Osteoblast (primary cell): Measurements from ENCODE around the gene CSTPP1. TPM values are rescaled to one million over a fixed set of nuclear protein-coding genes. Genes with fewer than 3 reads are reported as not detected.
"Not testable (repeated sequence)": the region's sequence is repeated elsewhere in the genome, so short reads cannot be mapped to it uniquely, and the experiment has no call there.

Source experiments
- DNase-seq: peaks from one replicate; pipeline ENCODE4 v3.0.0; 2011; ENCODE audit warnings: low spot score, mixed read lengths; ENCODE audit not compliant: insufficient read length; ENCODE audit errors: missing footprints
- H2AFZ ChIP-seq: 2 replicates; pipeline ENCODE4 v1.6.0; 2011; ENCODE audit warnings: mild to moderate bottlenecking, low read length
- H3K27ac ChIP-seq: 2 replicates; pipeline ENCODE4 v1.5.1; 2011; ENCODE audit warnings: mild to moderate bottlenecking, low read depth, low read length, moderate library complexity
- H3K27me3 ChIP-seq: 2 replicates; pipeline ENCODE4 v1.6.0; 2012; ENCODE audit warnings: mild to moderate bottlenecking, control low read depth, inconsistent platforms, low read length, moderate library complexity; ENCODE audit not compliant: insufficient read depth
- H3K36me3 ChIP-seq: 2 replicates; pipeline ENCODE4 v1.5.1; 2011; ENCODE audit warnings: mild to moderate bottlenecking, low read length, control low read depth, moderate library complexity; ENCODE audit not compliant: insufficient read depth
- H3K4me1 ChIP-seq: 2 replicates; pipeline ENCODE4 v1.5.1; 2011; ENCODE audit warnings: mild to moderate bottlenecking, low read length, control low read depth, moderate library complexity; ENCODE audit not compliant: insufficient read depth
- H3K4me2 ChIP-seq: 2 replicates; pipeline ENCODE4 v1.6.0; 2011; ENCODE audit warnings: mild to moderate bottlenecking, low read length; ENCODE audit not compliant: insufficient read depth
- H3K4me3 ChIP-seq: fragments of 200-600 bp; sonication (generic); 3 replicates; pipeline ENCODE4 v1.5.1; 2012; ENCODE audit warnings: mild to moderate bottlenecking, low read length, inconsistent platforms; ENCODE audit not compliant: insufficient read depth
- H3K79me2 ChIP-seq: 2 replicates; pipeline ENCODE4 v1.6.0; 2012; ENCODE audit warnings: mild to moderate bottlenecking, low read length, control low read depth, inconsistent platforms; ENCODE audit not compliant: insufficient read depth
- H3K9me3 ChIP-seq: 2 replicates; pipeline ENCODE4 v1.5.1; 2011; ENCODE audit warnings: low read depth, low read length, control low read depth
- H4K20me1 ChIP-seq: 2 replicates; pipeline ENCODE4 v1.6.0; 2012; ENCODE audit warnings: mild to moderate bottlenecking, low read length, control low read depth; ENCODE audit not compliant: insufficient read depth
- small RNA-seq: library from RNA; depleted of rRNA; stranded (forward); fragments of <200 nt; gene quantifications from one replicate; pipeline ENCODE3, GENCODE V24; 2012
- total RNA-seq: library from RNA; depleted of rRNA; stranded (reverse); fragments of >200 nt; gene quantifications from 2 replicates; pipeline ENCODE4 v1.2.3, GENCODE V29; 2012
- TF ChIP-seq, protein P1 (sequence below): IDR thresholded peaks from 2 replicates; pipeline ENCODE4 v1.5.1; 2011; ENCODE audit warnings: mild to moderate bottlenecking, low read depth, low read length, moderate library complexity; ENCODE audit errors: extremely low read depth

The CSTPP1 gene
- total RNA-seq, 1 donor = 27.1 TPM

DNA sequence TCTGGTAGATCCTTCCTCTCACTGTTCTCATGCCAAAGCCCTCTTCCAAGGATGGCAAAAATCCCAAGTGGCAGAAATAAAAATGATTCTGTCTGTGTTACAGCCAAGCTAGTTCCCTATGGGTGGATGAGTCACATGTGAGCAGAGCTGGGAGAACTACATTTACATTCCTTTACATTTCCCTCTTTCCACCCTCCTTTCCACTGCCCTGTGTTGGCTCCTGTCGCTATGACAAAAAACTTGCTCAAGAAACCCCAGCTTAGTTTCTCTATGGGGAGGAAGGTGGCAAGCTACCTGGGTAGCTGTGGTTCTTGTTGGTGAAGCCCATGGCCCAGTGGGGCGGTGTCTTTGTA lies 268.1 kb downstream of the CSTPP1 start:
- Histone ChIP-seq H3K79me2 (no peaks in the 10 kb centered on the region), H3K27ac (peak overlapping the region; percentile 34), H3K27me3 (no peaks in the 10 kb centered on the region), H3K36me3 (no peaks in the 10 kb centered on the region), H4K20me1 (no peaks in the 10 kb centered on the region), H3K9me3 (no peaks in the 10 kb centered on the region), H2AFZ (peak overlapping the region; percentile 62), H3K4me1 (peaks cover 17% of the 10 kb centered on the region), H3K4me3 (peak overlapping the region; percentile 2), H3K4me2 (peak overlapping the region; percentile 49)
- TF ChIP-seq, protein P1, sequence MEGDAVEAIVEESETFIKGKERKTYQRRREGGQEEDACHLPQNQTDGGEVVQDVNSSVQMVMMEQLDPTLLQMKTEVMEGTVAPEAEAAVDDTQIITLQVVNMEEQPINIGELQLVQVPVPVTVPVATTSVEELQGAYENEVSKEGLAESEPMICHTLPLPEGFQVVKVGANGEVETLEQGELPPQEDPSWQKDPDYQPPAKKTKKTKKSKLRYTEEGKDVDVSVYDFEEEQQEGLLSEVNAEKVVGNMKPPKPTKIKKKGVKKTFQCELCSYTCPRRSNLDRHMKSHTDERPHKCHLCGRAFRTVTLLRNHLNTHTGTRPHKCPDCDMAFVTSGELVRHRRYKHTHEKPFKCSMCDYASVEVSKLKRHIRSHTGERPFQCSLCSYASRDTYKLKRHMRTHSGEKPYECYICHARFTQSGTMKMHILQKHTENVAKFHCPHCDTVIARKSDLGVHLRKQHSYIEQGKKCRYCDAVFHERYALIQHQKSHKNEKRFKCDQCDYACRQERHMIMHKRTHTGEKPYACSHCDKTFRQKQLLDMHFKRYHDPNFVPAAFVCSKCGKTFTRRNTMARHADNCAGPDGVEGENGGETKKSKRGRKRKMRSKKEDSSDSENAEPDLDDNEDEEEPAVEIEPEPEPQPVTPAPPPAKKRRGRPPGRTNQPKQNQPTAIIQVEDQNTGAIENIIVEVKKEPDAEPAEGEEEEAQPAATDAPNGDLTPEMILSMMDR = no peak
- peak; percentile 94 for DNase-seq

DNA sequence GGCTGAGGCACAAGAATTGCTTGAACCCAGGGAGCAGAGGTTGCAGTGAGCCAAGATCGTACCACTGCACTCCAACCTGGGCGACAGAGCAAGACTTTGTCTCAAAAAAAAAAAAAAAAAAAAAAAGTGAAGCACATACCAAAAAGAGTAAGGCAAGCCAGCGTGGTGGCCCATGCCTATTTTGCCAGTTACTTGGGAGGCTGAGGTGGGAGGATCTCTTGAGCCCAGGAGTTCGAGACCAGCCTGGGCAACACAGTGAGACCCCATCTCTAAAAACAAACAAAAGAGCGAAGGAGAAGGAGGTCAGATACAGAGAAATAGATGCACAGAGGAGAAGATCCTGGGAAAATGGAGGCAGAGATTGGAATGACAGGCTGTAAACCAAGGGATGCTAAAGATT lies 270.0 kb downstream of the CSTPP1 start:
- H4K20me1 ChIP-seq, H3K4me2 ChIP-seq, H3K79me2 ChIP-seq, H3K9me3 ChIP-seq, H2AFZ ChIP-seq, H3K27ac ChIP-seq, H3K4me3 ChIP-seq, H3K27me3 ChIP-seq, H3K36me3 ChIP-seq, DNase-seq: not testable (repeated sequence)
- H3K4me1 ChIP-seq = peaks cover 17% of the 10 kb centered on the region

DNA sequence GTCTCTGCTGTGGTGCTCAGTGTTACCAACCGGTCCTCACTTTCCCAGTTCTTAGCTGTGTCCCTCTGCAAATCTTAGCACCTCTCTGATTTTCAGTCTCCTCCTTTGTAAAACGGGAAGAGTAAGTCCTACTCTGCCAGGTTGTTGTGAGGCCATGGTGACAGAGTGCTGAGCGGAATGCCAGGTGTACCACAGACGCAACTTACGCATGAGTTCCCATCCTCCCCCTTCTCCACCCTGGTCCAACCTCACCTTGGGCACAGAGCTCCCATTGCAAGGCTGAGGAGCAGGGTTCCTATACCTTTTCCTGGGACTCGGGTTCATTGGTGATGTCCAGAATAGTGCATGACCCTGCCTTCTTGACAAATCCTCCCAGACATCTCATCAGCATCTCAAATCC lies 270.9 kb downstream of the CSTPP1 start:
- no peak overlapping the region for H3K27ac ChIP-seq
- no peaks in the 10 kb centered on the region for H3K36me3 ChIP-seq
- H3K4me3 ChIP-seq = no peak overlapping the region
- H3K79me2 ChIP-seq = no peaks in the 10 kb centered on the region
- H2AFZ ChIP-seq = no peak overlapping the region
- no peaks in the 10 kb centered on the region for H3K27me3 ChIP-seq
- no peaks in the 10 kb centered on the region for H4K20me1 ChIP-seq
- no peak overlapping the region for H3K4me2 ChIP-seq
- DNase-seq = no peak
- no peaks in the 10 kb centered on the region for H3K9me3 ChIP-seq
- TF ChIP-seq, protein P1 = no peak
- peaks cover 17% of the 10 kb centered on the region for H3K4me1 ChIP-seq

DNA sequence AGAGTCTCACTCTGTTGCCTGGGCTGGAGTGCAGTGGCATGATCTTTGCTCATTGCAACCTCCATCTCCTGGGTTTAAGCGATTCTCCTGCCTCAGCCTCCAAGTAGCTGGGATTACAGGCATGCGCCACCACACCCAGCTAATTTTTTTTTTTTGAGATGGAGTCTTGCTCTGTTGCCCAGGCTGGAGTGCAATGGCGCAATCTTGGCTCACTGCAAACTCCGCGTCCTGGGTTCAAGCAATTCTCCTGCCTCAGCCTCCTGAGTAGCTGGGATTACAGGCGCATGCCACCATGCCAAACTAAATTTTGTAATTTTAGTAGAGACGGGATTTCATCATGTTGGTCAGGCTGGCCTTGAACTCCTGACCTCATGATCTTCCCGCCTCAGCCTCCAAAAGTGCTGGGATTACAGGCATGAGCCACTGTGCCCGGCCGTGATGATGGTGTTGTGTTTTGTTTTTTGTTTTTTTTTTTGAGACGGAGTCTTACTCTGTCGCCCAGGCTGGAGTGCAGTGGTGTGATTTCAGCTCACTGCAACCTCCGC lies 271.5 kb downstream of the CSTPP1 start:
- not testable (repeated sequence) for H3K27me3 ChIP-seq, H3K9me3 ChIP-seq, H3K27ac ChIP-seq, H3K4me2 ChIP-seq, H3K79me2 ChIP-seq, DNase-seq, H2AFZ ChIP-seq, H4K20me1 ChIP-seq, H3K4me3 ChIP-seq, H3K36me3 ChIP-seq
- peaks cover 17% of the 10 kb centered on the region for H3K4me1 ChIP-seq

DNA sequence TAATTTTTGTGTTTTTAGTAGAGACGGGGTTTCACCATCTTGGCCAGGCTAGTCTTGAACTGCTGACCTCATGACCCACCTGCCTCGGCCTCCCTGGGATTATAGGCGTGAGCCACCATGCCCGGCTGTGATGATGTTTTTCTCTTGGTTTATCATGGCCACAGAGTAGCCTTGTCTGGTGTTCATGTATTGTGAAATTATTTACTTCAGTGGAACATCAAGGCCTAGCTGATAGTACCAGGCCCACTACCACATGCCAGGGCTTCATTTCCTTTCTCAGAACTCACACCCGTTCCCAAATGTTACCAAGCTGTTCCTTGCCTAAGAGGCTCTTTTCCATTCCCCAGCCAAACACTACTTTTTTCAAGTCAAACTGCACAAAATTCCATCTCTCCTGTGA lies 272.1 kb downstream of the CSTPP1 start:
- no peak overlapping the region for H3K4me2 ChIP-seq
- peaks cover 17% of the 10 kb centered on the region for H3K4me1 ChIP-seq
- no peaks in the 10 kb centered on the region for H3K36me3 ChIP-seq
- H3K27ac ChIP-seq = no peak overlapping the region
- no peaks in the 10 kb centered on the region for H3K9me3 ChIP-seq
- H4K20me1 ChIP-seq = no peaks in the 10 kb centered on the region
- H3K27me3 ChIP-seq = no peaks in the 10 kb centered on the region
- H2AFZ ChIP-seq = no peak overlapping the region
- no peak for DNase-seq
- no peaks in the 10 kb centered on the region for H3K79me2 ChIP-seq
- no peak overlapping the region for H3K4me3 ChIP-seq
- TF ChIP-seq, protein P1 = no peak

Small RNA genes within 50 kb of the gene (small RNA-seq; reads per million reads assigned to genes)
- not detected for gene MIR6745

Other genes with a start within 250 kb of the CSTPP1 start
- gene ARHGAP1, start 236.1 kb upstream of the CSTPP1 start, total RNA-seq = 88.3 and 100 TPM in 2 replicates
- 16.2 and 16.3 TPM in 2 replicates for gene ZNF408, start 235.7 kb upstream of the CSTPP1 start, total RNA-seq
- gene F2, start 217.5 kb upstream of the CSTPP1 start, total RNA-seq = not detected in 2 replicates
- 52.7 and 56.5 TPM in 2 replicates for gene CKAP5, start 90.5 kb upstream of the CSTPP1 start, total RNA-seq
- gene LRP4, start 18.2 kb upstream of the CSTPP1 start, total RNA-seq = 1.5 and 2.2 TPM in 2 replicates
- gene ARFGAP2, start 240.1 kb downstream of the CSTPP1 start, total RNA-seq = 104 and 139 TPM in 2 replicates
- 11.2 and 12.7 TPM in 2 replicates for gene PACSIN3, start 249.7 kb downstream of the CSTPP1 start, total RNA-seq